HG03378 (cell line): ENCODE measurements around the gene KIAA0586.
"Not testable (repeated sequence)": the region's sequence is repeated elsewhere in the genome, so short reads cannot be mapped to it uniquely, and the experiment has no call there.

Experiments used
- ATAC-seq: cut with Tn5 transposase; IDR thresholded peaks from one replicate; pipeline ENCODE4 v1.9.1; 2021; ENCODE audit warnings: mild to moderate bottlenecking, moderate library complexity; ENCODE audit not compliant: unreplicated experiment

The KIAA0586 gene

GRCh38 chr14:58541633-58542022 lies 114.1 kb downstream of the KIAA0586 start:
- ATAC-seq: no peak

- ATAC-seq: no peak
Observed at GRCh38 chr14:58543253-58543652, 115.7 kb downstream of the KIAA0586 start.

GRCh38 chr14:58547649-58548048 lies 120.1 kb downstream of the KIAA0586 start:
- no peak for ATAC-seq

GRCh38 chr14:58549105-58549757 lies 121.7 kb downstream of the KIAA0586 start:
- no peak for ATAC-seq

- ATAC-seq: no peak
Observed at GRCh38 chr14:58553959-58554358, 126.4 kb downstream of the KIAA0586 start.

GRCh38 chr14:58555647-58556046 lies 128.1 kb downstream of the KIAA0586 start:
- ATAC-seq: no peak

- ATAC-seq: no peak
Observed at GRCh38 chr14:58557242-58557641, 129.7 kb downstream of the KIAA0586 start.

GRCh38 chr14:58560208-58560607 lies 132.7 kb downstream of the KIAA0586 start:
- no peak for ATAC-seq

- ATAC-seq: no peak
Observed at GRCh38 chr14:58562141-58562540, 134.6 kb downstream of the KIAA0586 start.

GRCh38 chr14:58563978-58564377 lies 136.5 kb downstream of the KIAA0586 start:
- ATAC-seq: no peak

GRCh38 chr14:58565832-58566231 lies 138.3 kb downstream of the KIAA0586 start:
- ATAC-seq: no peak

- no peak for ATAC-seq
Observed at GRCh38 chr14:58566979-58567378, 139.5 kb downstream of the KIAA0586 start.

- no peak for ATAC-seq
Observed at GRCh38 chr14:58568322-58568721, 140.8 kb downstream of the KIAA0586 start.

GRCh38 chr14:58571256-58571655 lies 143.7 kb downstream of the KIAA0586 start:
- no peak for ATAC-seq

- ATAC-seq: no peak
Observed at GRCh38 chr14:58571769-58572472, 144.4 kb downstream of the KIAA0586 start.

GRCh38 chr14:58572473-58572853 lies 144.9 kb downstream of the KIAA0586 start:
- ATAC-seq: no peak

- ATAC-seq: no peak
Observed at GRCh38 chr14:58572863-58573262, 145.3 kb downstream of the KIAA0586 start.

- no peak for ATAC-seq
Observed at GRCh38 chr14:58574623-58575022, 147.1 kb downstream of the KIAA0586 start.

GRCh38 chr14:58575956-58576355 lies 148.4 kb downstream of the KIAA0586 start:
- ATAC-seq: no peak

- ATAC-seq: not testable (repeated sequence)
Observed at GRCh38 chr14:58580035-58580434, 152.5 kb downstream of the KIAA0586 start.

- ATAC-seq: not testable (repeated sequence)
Observed at GRCh38 chr14:58581389-58581788, 153.9 kb downstream of the KIAA0586 start.

- no peak for ATAC-seq
Observed at GRCh38 chr14:58584383-58584782, 156.9 kb downstream of the KIAA0586 start.

- ATAC-seq: no peak
Observed at GRCh38 chr14:58587271-58587670, 159.8 kb downstream of the KIAA0586 start.
